ENCODE results near the gene MED14.

Gene MED14

GRCh38 chrX:40663078-40663740, 72.1 kb downstream of the MED14 start:
- no peak for DNase-seq (ENCODE audit: low read depth)

- DNase-seq (ENCODE audit: low read depth) = no peak
These were observed 73.9 kb downstream of the MED14 start for GRCh38 chrX:40661489-40661888.

GRCh38 chrX:40660381-40660780, 75.0 kb downstream of the MED14 start:
- DNase-seq (ENCODE audit: low read depth) = no peak

GRCh38 chrX:40653535-40653934, 81.8 kb downstream of the MED14 start:
- no peak for DNase-seq (ENCODE audit: low read depth)

GRCh38 chrX:40652664-40653063, 82.7 kb downstream of the MED14 start:
- no peak for DNase-seq (ENCODE audit: low read depth)

GRCh38 chrX:40651620-40652223, 83.6 kb downstream of the MED14 start:
- DNase-seq (ENCODE audit: low read depth) = peak; percentile 61

- DNase-seq (ENCODE audit: low read depth) = peak; percentile 97
These were observed 87.8 kb downstream of the MED14 start, which contains the start of gene CXorf38 for GRCh38 chrX:40647307-40648197. CXorf38 (minus strand) TSS chrX:40647561; CDS start chrX:40647520, 41 bp downstream.

GRCh38 chrX:40646489-40647306, 88.6 kb downstream of the MED14 start:
- no peak for DNase-seq (ENCODE audit: low read depth)

GRCh38 chrX:40644821-40645358, 90.5 kb downstream of the MED14 start:
- no peak for DNase-seq (ENCODE audit: low read depth)

- no peak for DNase-seq (ENCODE audit: low read depth)
These were observed 91.2 kb downstream of the MED14 start for GRCh38 chrX:40644176-40644575.

GRCh38 chrX:40637687-40638086, 97.7 kb downstream of the MED14 start:
- DNase-seq (ENCODE audit: low read depth) = no peak

GRCh38 chrX:40632199-40632598, 103.1 kb downstream of the MED14 start:
- no peak for DNase-seq (ENCODE audit: low read depth)

- DNase-seq (ENCODE audit: low read depth) = no peak
These were observed 106.8 kb downstream of the MED14 start for GRCh38 chrX:40628506-40628905.

- DNase-seq (ENCODE audit: low read depth) = no peak
These were observed 110.0 kb downstream of the MED14 start for GRCh38 chrX:40625294-40625693.

GRCh38 chrX:40623665-40624064, 111.7 kb downstream of the MED14 start:
- DNase-seq (ENCODE audit: low read depth) = no peak

GRCh38 chrX:40623139-40623536, 112.2 kb downstream of the MED14 start, which contains the start of gene MPC1L:
MPC1L (plus strand) TSS chrX:40623428; CDS start chrX:40623566, 138 bp downstream.
- no peak for DNase-seq (ENCODE audit: low read depth)

GRCh38 chrX:40622479-40623138, 112.7 kb downstream of the MED14 start:
- no peak for DNase-seq (ENCODE audit: low read depth)

- no peak for DNase-seq (ENCODE audit: low read depth)
These were observed 117.8 kb downstream of the MED14 start for GRCh38 chrX:40617566-40617965.

GRCh38 chrX:40615976-40616375, 119.4 kb downstream of the MED14 start:
- DNase-seq (ENCODE audit: low read depth) = no peak

GRCh38 chrX:40612511-40612910, 122.8 kb downstream of the MED14 start:
- no peak for DNase-seq (ENCODE audit: low read depth)

GRCh38 chrX:40607381-40607780, 128.0 kb downstream of the MED14 start:
- DNase-seq (ENCODE audit: low read depth) = no peak
